NCI-H446 (cell line): ENCODE measurements around the gene COMMD1.
"Not testable (repeated sequence)": the region's sequence is repeated elsewhere in the genome, so short reads cannot be mapped to it uniquely, and the experiment has no call there.

Experiments
- DNase-seq, 2 experiments: peaks; one replicate each; lab custom pipeline; 2025; lab: John Stamatoyannopoulos, UW

Gene COMMD1

GRCh38 chr2:62016957-62017356 is 111.5 kb downstream of the COMMD1 start:
- DNase-seq = no peak

DNA sequence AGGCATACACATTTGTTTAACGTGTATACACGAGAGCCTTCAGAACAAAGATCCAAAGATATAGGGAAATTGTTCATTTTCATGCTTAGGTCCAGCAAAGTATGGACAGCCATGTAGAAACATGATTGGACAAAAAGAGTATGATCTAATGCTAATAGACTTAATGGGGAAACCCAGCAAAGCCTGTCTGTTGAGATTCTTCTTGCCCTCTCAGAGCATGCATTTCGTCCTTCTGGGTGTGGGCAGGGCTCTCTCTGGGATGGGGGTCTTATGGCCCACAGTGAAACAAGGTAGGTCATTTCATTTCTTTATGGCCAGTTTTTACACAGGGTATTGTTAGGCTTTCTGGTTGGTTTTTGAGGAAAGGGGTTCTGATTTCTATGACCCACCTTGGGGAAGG is 124.4 kb downstream of the COMMD1 start:
- no peak for DNase-seq

DNA sequence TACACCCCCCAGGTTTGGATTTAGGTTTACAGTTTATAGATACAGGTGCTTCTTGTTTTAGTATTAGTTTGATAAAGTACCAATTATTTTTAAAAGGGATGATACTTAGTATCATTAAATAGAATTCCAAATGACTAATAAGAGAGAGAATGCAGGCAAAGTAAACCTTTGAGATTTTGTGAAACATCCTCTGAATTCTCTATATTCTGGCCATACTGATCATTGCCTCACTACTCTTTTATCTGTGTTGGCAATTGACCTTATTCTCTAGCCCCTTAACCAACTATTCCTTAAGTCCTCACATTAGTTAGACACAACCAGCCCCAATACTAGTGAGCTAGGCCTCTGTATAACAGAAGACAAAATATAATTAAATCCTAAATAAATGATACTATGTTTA is 125.4 kb downstream of the COMMD1 start:
- DNase-seq = no peak

GRCh38 chr2:62032096-62032495 is 126.6 kb downstream of the COMMD1 start:
- DNase-seq = no peak

GRCh38 chr2:62034715-62035114 is 129.2 kb downstream of the COMMD1 start:
- no peak for DNase-seq

- DNase-seq = no peak
Measured at GRCh38 chr2:62036229-62036628, 130.8 kb downstream of the COMMD1 start.

GRCh38 chr2:62036761-62037250 is 131.3 kb downstream of the COMMD1 start:
- DNase-seq = no peak

- DNase-seq = no peak
Measured at GRCh38 chr2:62038975-62039771, 133.7 kb downstream of the COMMD1 start.

DNA sequence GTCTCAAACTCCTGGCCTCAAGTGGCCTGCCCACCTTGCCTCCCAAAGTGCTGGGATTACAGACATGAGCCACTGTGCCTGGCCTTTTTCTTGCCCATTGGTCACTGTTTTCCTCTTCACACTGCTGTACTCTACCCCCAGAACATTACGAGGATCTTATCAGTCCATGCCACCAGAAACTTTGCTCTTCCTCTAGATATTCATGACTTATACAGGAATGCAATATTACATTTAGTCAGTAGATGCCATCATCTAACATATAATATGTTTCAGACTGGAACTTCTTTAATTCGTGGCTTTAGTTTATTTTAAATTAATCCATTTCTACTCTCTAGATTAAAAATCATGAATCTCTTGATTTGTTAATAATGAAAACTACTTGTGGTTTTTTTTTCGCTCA is 135.5 kb downstream of the COMMD1 start:
- no peak for DNase-seq

GRCh38 chr2:62041701-62042385 is 136.4 kb downstream of the COMMD1 start:
- not testable (repeated sequence) for DNase-seq

DNA sequence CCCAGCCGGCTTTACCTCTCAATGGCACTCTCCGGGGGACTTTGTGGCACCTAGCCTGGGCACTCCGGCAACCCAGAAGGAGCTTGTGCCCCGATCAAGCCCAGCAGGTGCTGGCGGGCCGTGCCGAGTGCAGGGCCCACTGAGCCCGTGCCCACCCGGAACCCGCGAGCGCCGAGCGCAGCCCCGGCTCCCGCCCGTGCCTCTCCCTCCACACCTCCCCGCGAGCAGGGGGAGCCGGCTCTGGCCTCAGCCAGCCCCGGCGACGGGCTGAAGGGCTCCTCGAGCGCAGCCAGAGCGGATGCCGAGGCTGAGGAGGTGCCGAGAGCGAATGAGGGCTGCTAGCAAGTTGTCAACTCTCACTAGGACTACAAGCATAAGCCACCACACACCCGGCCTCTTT is 136.9 kb downstream of the COMMD1 start:
- DNase-seq = no peak

DNA sequence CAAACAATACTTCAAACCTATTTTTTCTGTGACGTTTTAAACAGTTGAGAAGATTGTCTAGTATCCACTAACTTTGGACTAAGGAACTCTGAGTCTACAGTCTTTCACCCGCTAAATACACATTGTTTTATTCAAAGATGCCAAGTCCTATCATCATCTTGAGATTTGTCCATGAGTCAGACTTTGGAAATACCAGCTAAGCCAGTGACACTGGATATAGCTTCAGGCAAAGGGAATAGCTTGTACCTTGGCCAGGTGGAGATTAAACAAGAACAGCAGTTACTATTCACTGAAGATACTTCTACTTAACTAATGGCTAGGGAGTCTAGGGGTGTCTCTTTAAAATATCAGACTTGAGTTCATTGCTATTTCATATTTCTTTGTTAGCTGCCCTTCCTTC is 137.5 kb downstream of the COMMD1 start:
- DNase-seq = no peak

DNA sequence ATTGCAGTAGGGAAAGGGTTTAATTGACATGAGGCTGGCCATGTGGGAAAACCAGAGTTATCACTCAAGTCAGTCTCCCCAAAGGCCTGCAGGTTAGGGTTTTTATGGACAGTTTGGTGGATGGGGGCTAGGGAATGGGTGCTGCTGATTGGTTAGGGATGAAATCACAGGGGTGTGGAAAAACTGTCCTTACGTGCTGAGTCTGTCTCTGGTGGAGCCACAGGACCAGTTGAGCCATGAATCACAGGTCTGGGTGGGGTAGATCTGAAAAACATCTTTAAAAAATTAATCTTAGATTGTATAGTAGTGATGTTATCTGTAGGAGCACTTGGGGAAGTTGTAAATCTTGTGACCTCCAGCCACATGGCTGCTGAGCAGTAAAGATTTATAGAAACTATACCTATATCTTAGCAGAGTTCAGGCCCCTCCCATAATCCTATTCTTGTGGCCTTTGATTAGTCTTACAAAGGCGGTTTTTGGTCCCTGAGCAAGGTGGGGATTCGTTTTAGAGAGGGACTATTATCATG is 139.6 kb downstream of the COMMD1 start:
- DNase-seq = no peak

- DNase-seq = no peak
Measured at GRCh38 chr2:62046141-62046540, 140.7 kb downstream of the COMMD1 start.

GRCh38 chr2:62050456-62051045 is 145.1 kb downstream of the COMMD1 start:
- DNase-seq = no peak

DNA sequence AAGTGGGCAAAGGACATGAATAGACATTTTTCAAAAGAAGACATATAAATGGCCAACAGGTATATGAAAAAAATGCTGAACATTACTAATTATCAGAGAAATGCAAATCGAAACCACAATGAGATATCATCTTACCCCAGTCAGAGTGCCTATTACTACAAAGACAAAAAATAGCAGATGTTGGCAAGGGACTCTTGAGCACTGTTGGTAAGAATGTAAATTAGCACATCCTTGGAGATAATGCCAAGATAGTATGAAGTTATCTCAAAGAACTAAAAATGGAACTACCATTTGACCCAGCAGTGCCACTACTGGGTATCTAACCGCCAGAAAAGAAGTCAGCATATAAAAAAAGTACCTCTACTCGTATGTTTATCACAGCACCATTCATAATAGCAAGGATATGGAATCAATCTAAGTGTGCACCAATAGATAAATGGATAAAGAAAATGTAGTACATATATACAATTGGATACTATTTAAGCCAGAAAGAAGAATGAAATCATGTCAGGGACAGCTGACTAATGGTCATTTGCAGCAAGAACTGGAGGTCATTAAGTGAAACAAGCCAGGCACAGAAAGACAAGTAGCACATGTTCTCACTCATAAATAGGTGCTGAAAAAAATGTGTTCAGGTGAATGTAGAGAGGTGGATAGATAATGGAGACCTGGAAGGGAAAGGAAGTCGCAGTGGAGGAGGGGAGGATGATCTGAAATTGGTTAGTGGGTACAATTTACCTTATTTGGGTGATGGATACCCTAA is 148.7 kb downstream of the COMMD1 start:
- DNase-seq = no peak

- DNase-seq = no peak
Measured at GRCh38 chr2:62054916-62055450, 149.5 kb downstream of the COMMD1 start.

GRCh38 chr2:62055724-62056336 is 150.4 kb downstream of the COMMD1 start:
- no peak for DNase-seq

GRCh38 chr2:62056341-62056740 is 150.9 kb downstream of the COMMD1 start:
- no peak for DNase-seq

DNA sequence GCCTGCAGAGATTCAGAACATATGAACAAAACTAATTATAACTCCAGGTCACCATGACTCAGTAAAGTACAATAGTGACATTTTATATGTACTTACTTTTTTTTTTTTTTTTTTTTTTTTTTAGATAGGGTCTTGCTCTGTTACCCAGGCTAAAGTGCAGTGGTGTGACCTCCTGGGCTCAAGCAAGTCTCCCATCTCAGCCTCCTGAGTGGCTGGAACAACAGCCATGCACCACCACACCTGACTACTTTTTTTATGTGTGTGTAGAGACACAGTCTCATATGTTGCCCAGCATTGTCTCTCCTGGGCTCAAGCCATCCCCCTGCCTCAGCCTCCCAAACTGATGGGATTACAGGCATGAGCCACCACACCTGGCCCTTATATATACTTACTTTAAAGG is 159.8 kb downstream of the COMMD1 start:
- DNase-seq = no peak

DNA sequence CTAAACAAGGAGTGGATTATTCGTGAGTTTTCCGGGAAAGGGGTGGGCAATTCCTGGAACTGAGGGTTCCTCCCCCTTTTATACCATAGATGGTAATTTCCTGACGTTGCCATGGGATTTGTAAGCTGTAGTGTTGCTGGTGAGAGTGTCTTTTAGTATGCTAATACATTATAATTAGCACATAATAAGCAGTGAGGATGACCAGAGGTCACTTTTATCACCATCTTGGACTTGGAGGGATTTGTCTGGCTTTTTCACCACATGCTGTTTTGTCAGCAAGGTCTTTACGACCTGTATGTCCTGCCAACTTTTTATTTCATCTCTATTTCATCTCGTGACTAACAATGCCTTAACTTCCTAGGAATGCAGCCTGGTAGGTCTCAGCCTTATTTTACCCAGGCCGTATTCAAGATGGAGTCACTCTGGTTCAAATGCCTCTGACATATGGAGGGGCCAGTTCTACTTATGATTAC is 165.7 kb downstream of the COMMD1 start:
- no peak for DNase-seq
